NCI-H146 treated with DMSO at 0.1 percent for 48 hours (cell line): ENCODE measurements around the gene PODXL2.

Experiments
- DNase-seq: peaks from one replicate; lab custom pipeline; 2025; ENCODE audit not compliant: unreplicated experiment; lab: John Stamatoyannopoulos, UW

PODXL2 gene

GRCh38 chr3:127688022-127688415, 59.0 kb downstream of the PODXL2 start:
- DNase-seq = no peak

GRCh38 chr3:127688416-127689265, 59.7 kb downstream of the PODXL2 start:
- peak; percentile 77 for DNase-seq

- DNase-seq = no peak
These were observed 60.4 kb downstream of the PODXL2 start for GRCh38 chr3:127689266-127689860.

- no peak for DNase-seq
These were observed 61.1 kb downstream of the PODXL2 start for GRCh38 chr3:127690106-127690505.

- no peak for DNase-seq
These were observed 62.0 kb downstream of the PODXL2 start for GRCh38 chr3:127690823-127691452.

- no peak for DNase-seq
These were observed 62.5 kb downstream of the PODXL2 start for GRCh38 chr3:127691489-127691888.

GRCh38 chr3:127691974-127692373, 63.0 kb downstream of the PODXL2 start:
- DNase-seq = no peak

- DNase-seq = no peak
These were observed 63.7 kb downstream of the PODXL2 start for GRCh38 chr3:127692501-127693335.

- DNase-seq = no peak
These were observed 64.4 kb downstream of the PODXL2 start for GRCh38 chr3:127693336-127693843.

- peak; percentile 20 for DNase-seq
These were observed 65.7 kb downstream of the PODXL2 start for GRCh38 chr3:127694467-127695215.

GRCh38 chr3:127697551-127698240, 68.7 kb downstream of the PODXL2 start:
- peak; percentile 67 for DNase-seq

GRCh38 chr3:127698286-127698685, 69.3 kb downstream of the PODXL2 start:
- no peak for DNase-seq

GRCh38 chr3:127698691-127699415, 69.9 kb downstream of the PODXL2 start:
- DNase-seq = no peak

GRCh38 chr3:127699416-127700300, 70.7 kb downstream of the PODXL2 start:
- DNase-seq = no peak

- DNase-seq = no peak
These were observed 71.4 kb downstream of the PODXL2 start for GRCh38 chr3:127700406-127700805.

- DNase-seq = no peak
These were observed 72.4 kb downstream of the PODXL2 start for GRCh38 chr3:127701280-127701911.

- no peak for DNase-seq
These were observed 73.2 kb downstream of the PODXL2 start for GRCh38 chr3:127702151-127702578.
